Upper lobe of left lung (tissue), 4 donors: Measurements from ENCODE around the gene ENPP3.

Source experiments
- EP300 ChIP-seq, 4 donors: sonication (generic); formaldehyde crosslinking; IDR thresholded peaks; one replicate each; pipeline ENCODE4 v1.5.1; 2017; ENCODE audit warnings: antibody characterized with exemption in 4 of 4, control low read depth in 2 of 4
- POLR2A ChIP-seq, 4 donors: fragments of 450-650 bp; IDR thresholded peaks; one replicate each; pipeline ENCODE4 v1.5.1; 2016 to 2017; ENCODE audit warnings: antibody characterized with exemption in 4 of 4, mild to moderate bottlenecking in 2 of 4
- TF ChIP-seq, protein P1 (sequence below), 6 experiments: fragments of 450-650 bp in 4 of 6; fragments of 200-600 bp in 2 of 6; sonication (generic) in 2 of 6; IDR thresholded peaks; one replicate each; pipeline ENCODE4 v1.5.1; 2016 to 2019; ENCODE audit warnings: antibody characterized with exemption in 6 of 6

DNA sequence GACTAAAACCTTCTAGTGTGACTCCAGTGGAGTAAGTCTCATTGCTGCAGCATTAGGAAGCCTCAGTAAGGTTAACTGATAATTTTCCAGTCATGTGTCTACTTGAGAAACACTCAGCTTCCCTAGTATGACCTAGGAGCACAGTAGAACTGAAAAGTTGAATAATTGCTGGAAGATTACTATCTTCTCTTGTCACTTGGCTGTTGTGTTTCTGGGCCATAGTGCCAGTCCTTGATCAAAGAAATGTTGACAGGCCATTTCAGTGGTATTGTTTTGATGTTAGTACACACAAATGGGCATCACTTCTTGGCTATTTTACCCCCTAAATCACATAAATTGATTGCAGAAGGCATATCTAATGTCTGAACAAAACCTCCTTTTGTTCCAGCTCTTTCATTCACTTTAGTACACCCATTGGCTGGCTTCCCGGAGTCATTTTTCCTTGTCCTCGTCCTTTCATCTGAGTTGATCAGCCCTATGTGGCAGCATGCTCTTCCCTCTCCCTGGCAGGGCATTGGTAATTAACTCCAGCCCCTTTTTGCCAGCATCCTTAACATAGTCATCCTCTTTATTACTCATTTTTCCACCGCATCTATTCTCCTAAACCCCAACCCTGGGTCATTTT, 6.0 kb downstream of the ENPP3 start:
- TF ChIP-seq, protein P1, sequence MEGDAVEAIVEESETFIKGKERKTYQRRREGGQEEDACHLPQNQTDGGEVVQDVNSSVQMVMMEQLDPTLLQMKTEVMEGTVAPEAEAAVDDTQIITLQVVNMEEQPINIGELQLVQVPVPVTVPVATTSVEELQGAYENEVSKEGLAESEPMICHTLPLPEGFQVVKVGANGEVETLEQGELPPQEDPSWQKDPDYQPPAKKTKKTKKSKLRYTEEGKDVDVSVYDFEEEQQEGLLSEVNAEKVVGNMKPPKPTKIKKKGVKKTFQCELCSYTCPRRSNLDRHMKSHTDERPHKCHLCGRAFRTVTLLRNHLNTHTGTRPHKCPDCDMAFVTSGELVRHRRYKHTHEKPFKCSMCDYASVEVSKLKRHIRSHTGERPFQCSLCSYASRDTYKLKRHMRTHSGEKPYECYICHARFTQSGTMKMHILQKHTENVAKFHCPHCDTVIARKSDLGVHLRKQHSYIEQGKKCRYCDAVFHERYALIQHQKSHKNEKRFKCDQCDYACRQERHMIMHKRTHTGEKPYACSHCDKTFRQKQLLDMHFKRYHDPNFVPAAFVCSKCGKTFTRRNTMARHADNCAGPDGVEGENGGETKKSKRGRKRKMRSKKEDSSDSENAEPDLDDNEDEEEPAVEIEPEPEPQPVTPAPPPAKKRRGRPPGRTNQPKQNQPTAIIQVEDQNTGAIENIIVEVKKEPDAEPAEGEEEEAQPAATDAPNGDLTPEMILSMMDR (IDR thresholded peaks at IDR 0.05), result no peak
- TF ChIP-seq EP300 (IDR thresholded peaks at IDR 0.05) (no peak), POLR2A (IDR thresholded peaks at IDR 0.05) (no peak)
